GM19324 (cell line): ENCODE measurements around the gene ERVW-1.
"Not testable (repeated sequence)": the region's sequence is repeated elsewhere in the genome, so short reads cannot be mapped to it uniquely, and the experiment has no call there.

ENCODE experiments used
- ATAC-seq: cut with Tn5 transposase; IDR thresholded peaks from one replicate; pipeline ENCODE4 v1.9.1; 2021; ENCODE audit warnings: mild to moderate bottlenecking, moderate library complexity; ENCODE audit not compliant: unreplicated experiment, low FRiP score

ERVW-1 gene

GRCh38 chr7:92475261-92475770, 2.4 kb downstream of the ERVW-1 start:
- not testable (repeated sequence) for ATAC-seq

GRCh38 chr7:92473989-92474388, 3.8 kb downstream of the ERVW-1 start:
- not testable (repeated sequence) for ATAC-seq

- ATAC-seq: not testable (repeated sequence)
Measured at GRCh38 chr7:92468589-92468988, 9.2 kb downstream of the ERVW-1 start.

- no peak for ATAC-seq
Measured at GRCh38 chr7:92466682-92467081, 11.1 kb downstream of the ERVW-1 start.

GRCh38 chr7:92464515-92464914, 13.2 kb downstream of the ERVW-1 start:
- ATAC-seq: no peak

- ATAC-seq: no peak
Measured at GRCh38 chr7:92462560-92462959, 15.2 kb downstream of the ERVW-1 start.

- ATAC-seq: no peak
Measured at GRCh38 chr7:92461027-92462003, 16.4 kb downstream of the ERVW-1 start.

GRCh38 chr7:92460510-92460909, 17.2 kb downstream of the ERVW-1 start:
- no peak for ATAC-seq

- no peak for ATAC-seq
Measured at GRCh38 chr7:92460109-92460508, 17.6 kb downstream of the ERVW-1 start.

GRCh38 chr7:92456236-92456635, 21.5 kb downstream of the ERVW-1 start:
- no peak for ATAC-seq

GRCh38 chr7:92451645-92452044, 26.1 kb downstream of the ERVW-1 start:
- ATAC-seq: no peak

- peak; percentile 33 for ATAC-seq
Measured at GRCh38 chr7:92448205-92448747, 29.5 kb downstream of the ERVW-1 start.

- ATAC-seq: peak; percentile 91
Measured at GRCh38 chr7:92447345-92448204, 30.2 kb downstream of the ERVW-1 start, which contains the start of gene GATAD1. Gene GATAD1, plus strand, starts transcription at chr7:92447482. Its CDS starts 248 bp downstream, at chr7:92447730.

- no peak for ATAC-seq
Measured at GRCh38 chr7:92446869-92447344, 30.8 kb downstream of the ERVW-1 start.

GRCh38 chr7:92442720-92443119, 35.0 kb downstream of the ERVW-1 start:
- not testable (repeated sequence) for ATAC-seq

- ATAC-seq: no peak
Measured at GRCh38 chr7:92437956-92438491, 39.7 kb downstream of the ERVW-1 start.

GRCh38 chr7:92436612-92437445, 40.9 kb downstream of the ERVW-1 start:
- no peak for ATAC-seq

- no peak for ATAC-seq
Measured at GRCh38 chr7:92435542-92435941, 42.2 kb downstream of the ERVW-1 start.

GRCh38 chr7:92433019-92433418, 44.7 kb downstream of the ERVW-1 start:
- no peak for ATAC-seq
